Naive thymus-derived CD8-positive, alpha-beta T cell (primary cell): ENCODE measurements around the gene FRY. TPM values are rescaled to one million over a fixed set of nuclear protein-coding genes. Genes with fewer than 3 reads are reported as not detected.

Source experiments
- ATAC-seq, 2 donors: fragments of 150-1000 bp; cut with Tn5 transposase in 1 of 2; sonication (Bioruptor Pico), chemical (Tn5 transposase) in 1 of 2; 1 replicate in 1 of 2; 2 replicates in 1 of 2; pipeline ENCODE4 v1.10.0; 2021; ENCODE audit warnings: mild to moderate bottlenecking in 2 of 2, moderate library complexity in 2 of 2
- POLR2A ChIA-PET: fragments of 350-600 bp; sonication (Branson Sonifier 250); formaldehyde crosslinking; loops from one replicate; lab custom pipeline; 2021; ENCODE audit warnings: antibody characterized with exemption; lab: Charles Lee
- DNase-seq, 10 donors: peaks; one replicate each; pipeline versions ENCODE4 v3.0.0 to v3.0.0-alpha.2; 2020 to 2022
- H3K27ac Mint-ChIP-seq, 10 donors: one replicate each; pipeline ENCODE4 v1.8.0; 2020 to 2022; ENCODE audit warnings: mild to moderate bottlenecking in 10 of 10, mixed read lengths in 10 of 10, moderate library complexity in 4 of 10, inconsistent platforms in 1 of 10
- H3K27me3 Mint-ChIP-seq, 5 donors: one replicate each; pipeline ENCODE4 v1.8.0; 2021 to 2022; ENCODE audit warnings: mixed read lengths in 5 of 5
- H3K36me3 Mint-ChIP-seq, 3 donors: one replicate each; pipeline ENCODE4 v1.8.0; 2020 to 2022; ENCODE audit warnings: mixed read lengths in 3 of 3, mild to moderate bottlenecking in 2 of 3, inconsistent platforms in 1 of 3
- H3K4me1 Mint-ChIP-seq, 4 donors: one replicate each; pipeline ENCODE4 v1.8.0; 2021 to 2022; ENCODE audit warnings: mixed read lengths in 4 of 4
- H3K4me3 Mint-ChIP-seq, 10 donors: one replicate each; pipeline ENCODE4 v1.8.0; 2020 to 2022; ENCODE audit warnings: mild to moderate bottlenecking in 10 of 10, mixed read lengths in 10 of 10, moderate library complexity in 6 of 10, inconsistent platforms in 1 of 10
- H3K9me3 Mint-ChIP-seq, 9 donors: one replicate each; pipeline ENCODE4 v1.8.0; 2020 to 2022; ENCODE audit warnings: mixed read lengths in 9 of 9, mild to moderate bottlenecking in 3 of 9, inconsistent platforms in 1 of 9, moderate library complexity in 1 of 9
- polyA plus RNA-seq, 3 donors: library from polyadenylated mRNA; unstranded; fragments of 300-500 nt; fragmentation: Illumina TruSeq; gene quantifications; one replicate each; pipeline ENCODE4 v1.2.3, GENCODE V29; 2021
- total RNA-seq, 8 experiments: library from RNA in 2 of 8; stranded (reverse) in 2 of 8; gene quantifications; one replicate each; pipeline ENCODE4 v1.2.3 and lab custom pipeline; 2021 to 2026

FRY gene
- total and polyA plus RNA-seq, 5 experiments from 2014 or later = 0.08 to 1.4 (median 0.40) TPM

GRCh38 chr13:32309312-32310133 lies 277.9 kb downstream of the FRY start:
- POLR2A ChIA-PET = no interaction called here
- Mint-ChIP-seq H3K4me3 (peak overlapping the region in 7 of 10 donors; percentile 19 to 63 (median 42)), H3K4me1 (peaks cover 4 to 11% (median 9%) of the 10 kb centered on the region in 4 donors), H3K36me3 (no peaks in the 10 kb centered on the region), H3K27me3 (peaks cover 0 to 4% (median 0%) of the 10 kb centered on the region in 5 donors), H3K27ac (peak overlapping the region in 3 of 10 donors; percentile 8 to 24 (median 9)), H3K9me3 (no peaks in the 10 kb centered on the region)
- ATAC-seq (peak in 1 of 2 donors; percentile 31), DNase-seq (no peak)

- H3K36me3 Mint-ChIP-seq = peaks cover 0 to 2% (median 0%) of the 10 kb centered on the region in 3 donors
- peak overlapping the region in 7 of 10 donors; percentile 19 to 63 (median 42) for H3K4me3 Mint-ChIP-seq
- no peaks in the 10 kb centered on the region for H3K9me3 Mint-ChIP-seq
- POLR2A ChIA-PET = no interaction called here
- peaks cover 5 to 17% (median 15%) of the 10 kb centered on the region in 4 donors for H3K4me1 Mint-ChIP-seq
- peaks cover 0 to 4% (median 0%) of the 10 kb centered on the region in 5 donors for H3K27me3 Mint-ChIP-seq
- H3K27ac Mint-ChIP-seq = no peak overlapping the region
- DNase-seq (peak in 5 of 10 donors; percentile 10 to 61 (median 52)), ATAC-seq (peak; percentile 40 to 55)
Measured at GRCh38 chr13:32310134-32310706, 278.6 kb downstream of the FRY start.

- ATAC-seq = no peak
- POLR2A ChIA-PET = interaction anchor here (0.5 kb wide), 1 partner anchor 1949 kb away, joined by 3 read pairs; no protein-coding TSS in a partner anchor
- Mint-ChIP-seq H3K27ac (no peak overlapping the region), H3K27me3 (no peaks in the 10 kb centered on the region), H3K4me3 (no peak overlapping the region), H3K9me3 (no peaks in the 10 kb centered on the region), H3K4me1 (peaks cover 9 to 24% (median 17%) of the 10 kb centered on the region in 4 donors), H3K36me3 (peaks cover 0 to 2% (median 0%) of the 10 kb centered on the region in 3 donors)
- DNase-seq = no peak
Measured at GRCh38 chr13:32311188-32311897, 279.8 kb downstream of the FRY start.

- POLR2A ChIA-PET = interaction anchor here (0.6 to 3.2 kb wide), 16 partner anchors 8 to 1697 kb away, joined by 3 to 58 read pairs (median 5); partner anchors contain the start of genes N4BP2L1, N4BP2L2, PDS5B and RFC3
- Mint-ChIP-seq H3K4me3 (peak overlapping the region; percentile 90 to 100 (median 96)), H3K36me3 (peaks cover 0 to 2% (median 0%) of the 10 kb centered on the region in 3 donors), H3K27ac (peak overlapping the region; percentile 98 to 100 (median 100)), H3K9me3 (no peaks in the 10 kb centered on the region), H3K27me3 (no peaks in the 10 kb centered on the region), H3K4me1 (peaks cover 5 to 21% (median 12%) of the 10 kb centered on the region in 4 donors)
- DNase-seq = peak; percentile 17 to 85 (median 76)
- peak; percentile 78 to 84 for ATAC-seq
Measured at GRCh38 chr13:32314271-32315237, 283.0 kb downstream of the FRY start.

GRCh38 chr13:32315238-32316027 lies 283.9 kb downstream of the FRY start, which contains the start of the genes BRCA2 and ZAR1L:
BRCA2 (plus strand) TSS chr13:32315508; CDS start chr13:32316461, 953 bp downstream.
ZAR1L (minus strand) TSS chr13:32315363; CDS start chr13:32311925, 3,438 bp downstream.
- POLR2A ChIA-PET = interaction anchor here (0.7 to 3.2 kb wide), 15 partner anchors 9 to 1697 kb away, joined by 3 to 58 read pairs (median 5); partner anchors contain the start of genes N4BP2L1, N4BP2L2, PDS5B and RFC3
- peak; percentile 93 to 96 for ATAC-seq
- Mint-ChIP-seq H3K4me3 (peak within 1 kb of the TSS; percentile 90 to 100 (median 96)), H3K36me3 (peaks cover 0 to 2% (median 0%) of the 10 kb centered on the region in 3 donors), H3K4me1 (peaks cover 4 to 16% (median 9%) of the 10 kb centered on the region in 4 donors), H3K27me3 (no peaks in the 10 kb centered on the region), H3K9me3 (no peaks in the 10 kb centered on the region), H3K27ac (peak within 1 kb of the TSS; percentile 98 to 100 (median 100))
- DNase-seq = peak; percentile 80 to 93 (median 86)

- Mint-ChIP-seq H3K4me3 (peak overlapping the region; percentile 90 to 100 (median 96)), H3K27ac (peak overlapping the region; percentile 98 to 100 (median 100)), H3K27me3 (no peaks in the 10 kb centered on the region), H3K36me3 (peaks cover 0 to 2% (median 0%) of the 10 kb centered on the region in 3 donors), H3K9me3 (no peaks in the 10 kb centered on the region), H3K4me1 (peaks cover 4 to 16% (median 9%) of the 10 kb centered on the region in 4 donors)
- peak in 1 of 10 donors; percentile 6 for DNase-seq
- ATAC-seq = peak in 1 of 2 donors; percentile 4
- POLR2A ChIA-PET = interaction anchor here (2.1 to 3.2 kb wide), 2 partner anchors 111 to 223 kb away, joined by 14 to 58 read pairs; partner anchors contain the start of genes N4BP2L1 and N4BP2L2
Measured at GRCh38 chr13:32316028-32316339, 284.4 kb downstream of the FRY start.

GRCh38 chr13:32316501-32316900 lies 284.9 kb downstream of the FRY start:
- POLR2A ChIA-PET = no interaction called here
- Mint-ChIP-seq H3K27me3 (no peaks in the 10 kb centered on the region), H3K9me3 (no peaks in the 10 kb centered on the region), H3K4me1 (peaks cover 4 to 16% (median 9%) of the 10 kb centered on the region in 4 donors), H3K36me3 (peaks cover 0 to 2% (median 0%) of the 10 kb centered on the region in 3 donors), H3K27ac (peak overlapping the region in 2 of 10 donors; percentile 99 to 100), H3K4me3 (peak overlapping the region in 9 of 10 donors; percentile 20 to 100 (median 92))
- no peak for DNase-seq
- no peak for ATAC-seq

GRCh38 chr13:32317716-32318465 lies 286.3 kb downstream of the FRY start:
- H3K9me3 Mint-ChIP-seq = no peaks in the 10 kb centered on the region
- ATAC-seq (no peak), DNase-seq (no peak)
- peaks cover 0 to 2% (median 0%) of the 10 kb centered on the region in 3 donors for H3K36me3 Mint-ChIP-seq
- H3K27me3 Mint-ChIP-seq = no peaks in the 10 kb centered on the region
- H3K27ac Mint-ChIP-seq = no peak overlapping the region
- H3K4me3 Mint-ChIP-seq = no peak overlapping the region
- POLR2A ChIA-PET = no interaction called here
- peaks cover 4 to 16% (median 9%) of the 10 kb centered on the region in 4 donors for H3K4me1 Mint-ChIP-seq

GRCh38 chr13:32320528-32320927 lies 289.0 kb downstream of the FRY start:
- Mint-ChIP-seq H3K4me3 (no peak overlapping the region), H3K36me3 (no peaks in the 10 kb centered on the region), H3K9me3 (no peaks in the 10 kb centered on the region), H3K4me1 (peaks cover 0 to 7% (median 3%) of the 10 kb centered on the region in 4 donors), H3K27ac (no peak overlapping the region), H3K27me3 (no peaks in the 10 kb centered on the region)
- no peak for ATAC-seq
- POLR2A ChIA-PET = no interaction called here
- no peak for DNase-seq

GRCh38 chr13:32323912-32324311 lies 292.3 kb downstream of the FRY start:
- Mint-ChIP-seq H3K4me1 (no peaks in the 10 kb centered on the region), H3K4me3 (no peak overlapping the region), H3K9me3 (no peaks in the 10 kb centered on the region), H3K36me3 (no peaks in the 10 kb centered on the region), H3K27ac (no peak overlapping the region), H3K27me3 (no peaks in the 10 kb centered on the region)
- DNase-seq (no peak), ATAC-seq (no peak)
- POLR2A ChIA-PET = interaction anchor here (2.3 kb wide), 1 partner anchor 9 kb away, joined by 8 read pairs; the partner anchor contains the start of genes BRCA2 and ZAR1L
